Heart right ventricle (tissue), 16 donors: ENCODE measurements around the gene EFCAB6. TPM values are rescaled to one million over a fixed set of nuclear protein-coding genes. Genes with fewer than 3 reads are reported as not detected.

Source experiments
- ATAC-seq, 8 donors: fragments of 200-7000 bp; cut with Tn5 transposase; one replicate each; pipeline ENCODE4 v1.9.1; 2020; ENCODE audit warnings: mild to moderate bottlenecking in 8 of 8, moderate library complexity in 8 of 8, moderate number of reproducible peaks in 1 of 8
- DNase-seq, 2 donors: peaks; one replicate each; pipeline ENCODE4 v3.0.0-alpha.2; 2020
- H3K27ac ChIP-seq, 10 donors: fragments of 200-600 bp; sonication (generic) in 2 of 10; one replicate each; pipeline versions ENCODE4 v1.5.0 to v1.8.0; 2020 to 2022; ENCODE audit warnings: mild to moderate bottlenecking in 3 of 10
- H3K27me3 ChIP-seq, 7 donors: fragments of 200-600 bp; one replicate each; pipeline ENCODE4 v1.8.0; 2021 to 2022; ENCODE audit warnings: mild to moderate bottlenecking in 2 of 7
- H3K36me3 ChIP-seq, 9 donors: fragments of 200-600 bp; sonication (generic) in 1 of 9; one replicate each; pipeline versions ENCODE4 v1.5.0 to v1.8.0; 2020 to 2022; ENCODE audit warnings: mild to moderate bottlenecking in 2 of 9
- H3K4me1 ChIP-seq, 9 donors: fragments of 200-600 bp; sonication (generic) in 1 of 9; one replicate each; pipeline versions ENCODE4 v1.5.0 to v1.8.0; 2020 to 2022; ENCODE audit warnings: mild to moderate bottlenecking in 4 of 9
- H3K4me3 ChIP-seq, 10 donors: fragments of 200-600 bp; sonication (generic) in 2 of 10; one replicate each; pipeline versions ENCODE4 v1.5.0 to v1.8.0; 2020 to 2022; ENCODE audit warnings: mild to moderate bottlenecking in 7 of 10, moderate library complexity in 2 of 10
- H3K9me3 ChIP-seq, 11 donors: fragments of 200-600 bp in 10 of 11; sonication (generic) in 2 of 11; one replicate each; pipeline versions ENCODE4 v1.5.0 to v1.8.0; 2013 to 2022; ENCODE audit warnings: mild to moderate bottlenecking in 2 of 11, control low read depth in 1 of 11, moderate library complexity in 1 of 11
- WGBS, 2 donors: extraction: QIAGEN DNeasy Blood & Tissue Kit; methylation state at CpG; one replicate each; pipeline ENCODE4 v1.1.7; 2013; ENCODE audit warnings: inconsistent platforms in 1 of 2; 5-methylcytosine and 5-hydroxymethylcytosine counted together
- intact Hi-C, 10 donors: fragments of 100-400 bp; cut with DNase I; formaldehyde crosslinking; loops; one replicate each; pipeline versions ENCODE4 v1.11.1 to v1.14.2; 2022
- polyA plus RNA-seq, 2 donors: library from polyadenylated mRNA; stranded (reverse); fragments of 200-250 nt; gene quantifications; one replicate each; pipeline ENCODE4 v1.2.3, GENCODE V29; 2013
- total RNA-seq, 10 donors: library from RNA; stranded (reverse); fragmentation: NEBNext Ultra II Directional in 3 of 10; extraction: Animal tissue kit (Norgen Biotek cat#: 25700) in 3 of 10; gene quantifications; one replicate each; pipeline versions ENCODE4 v1.2.1 to v1.2.4, GENCODE V29; 2021 to 2023
- TF ChIP-seq, protein P1 (sequence below), 9 donors: fragments of 200-600 bp; sonication (generic) in 2 of 9; IDR thresholded peaks; one replicate each; pipeline versions ENCODE4 v1.5.0 to v1.8.0; 2021 to 2022; ENCODE audit warnings: antibody characterized with exemption in 9 of 9, mild to moderate bottlenecking in 5 of 9, moderate library complexity in 1 of 9
- donor health status: Arrhythmogenic right ventricular cardiomyopathy.
- donor health status: ischemic (EF 13 %, LVEDD 7.1; RV severe dilation, severe dysfunction).
- donor health status: healthy with polysubstance abuse.
- donor health status: DM: no; HTN: yes; CAD: no.
- donor health status: DM: no; HTN: no; CAD: no.
- donor health status: ischemic (EF 25% LVEDD 6.9; RV normal size, moderate dysfunction).
- donor health status: ischemic (EF 25% LVEDD 5.7; RV mildly dilated, moderate dysfunction).
- donor health status: healthy.
- donor health status: DM: yes; HTN: yes; CAD: no.
- donor health status: Ischemic cardiomyopathy.
- donor health status: ischemic (EF 35%, LVEDD 5.7; RV mildly dilated, moderate dysfunction).
- donor health status: nonischemic (EF 11% LVEDD 7.7; RV severe dilation, severe dysfunction).
- donor health status: DM: yes; HTN: yes; CAD: no.
- donor health status: PGD.
- donor health status: ischemic (EF 29% LVEDD 5.4; RV normal size, mild dysfunction).
- donor health status: nonischemic (EF 23%, LVEDD 6.1; RV moderate dilation, normal function).

The EFCAB6 gene
- total and polyA plus RNA-seq, 12 donors: 0.25 to 4.3 (median 1.8) TPM

- no peak overlapping the region for H3K4me3 ChIP-seq
- H3K27me3 ChIP-seq: peaks cover 0 to 9% (median 0%) of the 10 kb centered on the region in 7 donors
- H3K36me3 ChIP-seq: no peaks in the 10 kb centered on the region
- no peaks in the 10 kb centered on the region for H3K4me1 ChIP-seq
- no peaks in the 10 kb centered on the region for H3K9me3 ChIP-seq
- DNase-seq (no peak), ATAC-seq (no peak)
- intact Hi-C loops: no loop called here
- TF ChIP-seq, protein P1, sequence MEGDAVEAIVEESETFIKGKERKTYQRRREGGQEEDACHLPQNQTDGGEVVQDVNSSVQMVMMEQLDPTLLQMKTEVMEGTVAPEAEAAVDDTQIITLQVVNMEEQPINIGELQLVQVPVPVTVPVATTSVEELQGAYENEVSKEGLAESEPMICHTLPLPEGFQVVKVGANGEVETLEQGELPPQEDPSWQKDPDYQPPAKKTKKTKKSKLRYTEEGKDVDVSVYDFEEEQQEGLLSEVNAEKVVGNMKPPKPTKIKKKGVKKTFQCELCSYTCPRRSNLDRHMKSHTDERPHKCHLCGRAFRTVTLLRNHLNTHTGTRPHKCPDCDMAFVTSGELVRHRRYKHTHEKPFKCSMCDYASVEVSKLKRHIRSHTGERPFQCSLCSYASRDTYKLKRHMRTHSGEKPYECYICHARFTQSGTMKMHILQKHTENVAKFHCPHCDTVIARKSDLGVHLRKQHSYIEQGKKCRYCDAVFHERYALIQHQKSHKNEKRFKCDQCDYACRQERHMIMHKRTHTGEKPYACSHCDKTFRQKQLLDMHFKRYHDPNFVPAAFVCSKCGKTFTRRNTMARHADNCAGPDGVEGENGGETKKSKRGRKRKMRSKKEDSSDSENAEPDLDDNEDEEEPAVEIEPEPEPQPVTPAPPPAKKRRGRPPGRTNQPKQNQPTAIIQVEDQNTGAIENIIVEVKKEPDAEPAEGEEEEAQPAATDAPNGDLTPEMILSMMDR (IDR thresholded peaks at IDR 0.05): no peak
- 92 to 93% methylated on average over 21 of the region's 21 CpGs for WGBS, 2 donors
- H3K27ac ChIP-seq: no peak overlapping the region
These were observed 29.6 kb upstream of the EFCAB6 start for GRCh38 chr22:43841742-43842141.

GRCh38 chr22:43840851-43841250 is 28.7 kb upstream of the EFCAB6 start:
- H3K4me1 ChIP-seq: no peaks in the 10 kb centered on the region
- no peaks in the 10 kb centered on the region for H3K9me3 ChIP-seq
- peaks cover 0 to 9% (median 0%) of the 10 kb centered on the region in 7 donors for H3K27me3 ChIP-seq
- WGBS, 2 donors: 86 to 89% methylated on average over 16 of the region's 16 CpGs
- no peak for DNase-seq
- no peaks in the 10 kb centered on the region for H3K36me3 ChIP-seq
- intact Hi-C loops: no loop called here
- no peak for ATAC-seq
- TF ChIP-seq, protein P1 (IDR thresholded peaks at IDR 0.05): no peak
- H3K4me3 ChIP-seq: no peak overlapping the region
- H3K27ac ChIP-seq: no peak overlapping the region

DNA sequence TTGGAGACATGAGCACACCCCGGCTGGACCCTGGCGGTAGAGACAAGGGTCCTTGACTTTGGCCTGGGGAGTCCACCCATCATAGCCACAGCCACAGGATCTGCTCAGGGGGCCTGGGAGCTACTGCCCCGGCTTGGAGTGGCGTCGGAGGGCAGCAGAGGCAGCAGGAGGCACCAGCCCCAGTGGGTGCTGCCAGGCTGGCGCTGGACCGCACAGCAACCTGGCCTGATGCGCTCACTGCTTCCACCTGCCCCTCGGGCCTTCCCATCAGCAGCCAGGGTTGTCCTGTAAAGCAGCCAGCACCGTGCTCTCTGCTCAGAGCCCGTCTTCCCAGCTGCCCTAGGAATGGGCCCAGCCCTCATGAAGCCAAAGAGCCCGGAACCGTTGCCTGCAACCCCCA is 28.3 kb upstream of the EFCAB6 start:
- DNase-seq: no peak
- no peaks in the 10 kb centered on the region for H3K4me1 ChIP-seq
- no peak for ATAC-seq
- 81 to 94% methylated on average over 13 of the region's 13 CpGs for WGBS, 2 donors
- intact Hi-C loops: no loop called here
- TF ChIP-seq, protein P1 (IDR thresholded peaks at IDR 0.05): no peak
- H3K36me3 ChIP-seq: no peaks in the 10 kb centered on the region
- no peak overlapping the region for H3K4me3 ChIP-seq
- H3K27me3 ChIP-seq: peaks cover 0 to 8% (median 0%) of the 10 kb centered on the region in 7 donors
- H3K27ac ChIP-seq: no peak overlapping the region
- H3K9me3 ChIP-seq: no peaks in the 10 kb centered on the region

DNA sequence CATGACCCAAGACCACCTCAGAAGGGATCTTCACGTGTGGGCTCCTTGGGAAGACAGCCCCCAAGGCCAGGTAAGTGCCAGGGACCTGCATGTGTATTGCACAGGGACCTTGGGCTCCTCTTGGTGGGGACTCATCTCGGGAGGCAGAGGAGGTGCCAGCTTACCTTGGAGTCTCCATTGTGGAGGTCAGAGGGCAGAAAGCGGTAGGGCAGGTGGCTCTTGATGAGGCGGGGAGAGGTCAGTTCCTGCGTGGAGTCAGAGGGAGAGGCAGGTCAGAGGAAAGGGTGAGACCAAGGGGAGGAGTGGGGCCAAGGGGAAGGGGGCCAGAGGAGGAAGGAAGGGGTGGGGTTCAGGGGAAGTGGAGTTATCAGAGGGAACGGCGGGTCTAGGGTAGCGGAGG is 27.7 kb upstream of the EFCAB6 start:
- no peaks in the 10 kb centered on the region for H3K9me3 ChIP-seq
- no peaks in the 10 kb centered on the region for H3K4me1 ChIP-seq
- ATAC-seq (no peak), DNase-seq (no peak)
- no peaks in the 10 kb centered on the region for H3K36me3 ChIP-seq
- no peak overlapping the region for H3K4me3 ChIP-seq
- peaks cover 0 to 2% (median 0%) of the 10 kb centered on the region in 7 donors for H3K27me3 ChIP-seq
- no peak overlapping the region for H3K27ac ChIP-seq
- intact Hi-C loops: no loop called here
- 55 to 59% methylated on average over 8 of the region's 8 CpGs for WGBS, 2 donors
- TF ChIP-seq, protein P1 (IDR thresholded peaks at IDR 0.05): no peak
